Smooth muscle cell (in vitro differentiated cells): ENCODE measurements around the gene HTRA2. TPM values are rescaled to one million over a fixed set of nuclear protein-coding genes. Genes with fewer than 3 reads are reported as not detected.

Experiments used
- DNase-seq: peaks from one replicate; lab custom pipeline; 2025; ENCODE audit not compliant: unreplicated experiment; lab: John Stamatoyannopoulos, UW
- H2AFZ ChIP-seq: fragments of 200-600 bp; sonication (generic); 2 replicates; pipeline ENCODE4 v1.6.0; 2016; ENCODE audit warnings: antibody characterized with exemption, low read depth, mild to moderate bottlenecking
- H3F3A ChIP-seq: fragments of 200-600 bp; sonication (generic); 2 replicates; pipeline ENCODE4 v1.6.0; 2017; ENCODE audit warnings: antibody characterized with exemption, low read depth
- H3K27ac ChIP-seq: fragments of 200-600 bp; sonication (generic); 2 replicates; pipeline ENCODE4 v1.5.1; 2016; ENCODE audit warnings: low read depth, mild to moderate bottlenecking
- H3K27me3 ChIP-seq: fragments of 200-600 bp; sonication (generic); 2 replicates; pipeline ENCODE4 v1.6.1; 2016; ENCODE audit warnings: low read depth, mild to moderate bottlenecking
- H3K36me3 ChIP-seq: fragments of 200-600 bp; sonication (generic); 2 replicates; pipeline ENCODE4 v1.5.1; 2016; ENCODE audit warnings: low read depth
- H3K4me1 ChIP-seq: fragments of 200-600 bp; sonication (generic); 2 replicates; pipeline ENCODE4 v1.5.1; 2016; ENCODE audit warnings: low read depth
- H3K4me2 ChIP-seq: fragments of 200-600 bp; sonication (generic); 2 replicates; pipeline ENCODE4 v1.6.0; 2016; ENCODE audit warnings: mild to moderate bottlenecking
- H3K4me3 ChIP-seq: fragments of 200-600 bp; sonication (generic); 2 replicates; pipeline ENCODE4 v1.5.1; 2016; ENCODE audit warnings: mild to moderate bottlenecking
- H3K79me2 ChIP-seq: fragments of 200-600 bp; sonication (generic); 2 replicates; pipeline ENCODE4 v1.6.0; 2016; ENCODE audit warnings: low read depth, mild to moderate bottlenecking
- H3K9ac ChIP-seq: fragments of 200-600 bp; sonication (generic); 2 replicates; pipeline ENCODE4 v1.6.0; 2016; ENCODE audit warnings: low read depth
- H3K9me3 ChIP-seq: fragments of 200-600 bp; sonication (generic); replicated peaks from 2 replicates; pipeline ENCODE4 v1.5.1; 2016; ENCODE audit warnings: low read depth
- H4K20me1 ChIP-seq: fragments of 200-600 bp; sonication (generic); 2 replicates; pipeline ENCODE4 v1.6.0; 2016; ENCODE audit warnings: low read depth
- WGBS: methylation state at CpG from one replicate; pipeline ENCODE4 v1.1.7; 2016; ENCODE audit warnings: low lambda C conversion rate; 5-methylcytosine and 5-hydroxymethylcytosine counted together
- polyA plus RNA-seq: library from polyadenylated mRNA; unstranded; fragments of >200 nt; fragmentation: Nextera tagmentation; extraction: Ambion mirVana; gene quantifications from 2 replicates; pipeline ENCODE4 v1.2.1, GENCODE V29; 2016
- total RNA-seq: library from RNA; depleted of rRNA; stranded (reverse); fragments of >200 nt; gene quantifications from 2 replicates; pipeline ENCODE4 v1.2.3, GENCODE V29; 2014
- TF ChIP-seq, protein P1 (sequence below): fragments of 200-600 bp; sonication (generic); IDR thresholded peaks from 2 replicates; pipeline ENCODE4 v1.5.1; 2017; ENCODE audit warnings: borderline replicate concordance, mild to moderate bottlenecking, antibody characterized with exemption; ENCODE audit not compliant: insufficient read depth, poor library complexity, severe bottlenecking

Gene HTRA2
- total and polyA plus RNA-seq, 2 experiments from 2014 or later: 19.1 to 30.4 TPM

GRCh38 chr2:74502720-74503505, 26.8 kb upstream of the HTRA2 start:
- Histone ChIP-seq H3K79me2 (peaks cover 22% of the 10 kb centered on the region), H3K9ac (peak overlapping the region; percentile 36)

DNA sequence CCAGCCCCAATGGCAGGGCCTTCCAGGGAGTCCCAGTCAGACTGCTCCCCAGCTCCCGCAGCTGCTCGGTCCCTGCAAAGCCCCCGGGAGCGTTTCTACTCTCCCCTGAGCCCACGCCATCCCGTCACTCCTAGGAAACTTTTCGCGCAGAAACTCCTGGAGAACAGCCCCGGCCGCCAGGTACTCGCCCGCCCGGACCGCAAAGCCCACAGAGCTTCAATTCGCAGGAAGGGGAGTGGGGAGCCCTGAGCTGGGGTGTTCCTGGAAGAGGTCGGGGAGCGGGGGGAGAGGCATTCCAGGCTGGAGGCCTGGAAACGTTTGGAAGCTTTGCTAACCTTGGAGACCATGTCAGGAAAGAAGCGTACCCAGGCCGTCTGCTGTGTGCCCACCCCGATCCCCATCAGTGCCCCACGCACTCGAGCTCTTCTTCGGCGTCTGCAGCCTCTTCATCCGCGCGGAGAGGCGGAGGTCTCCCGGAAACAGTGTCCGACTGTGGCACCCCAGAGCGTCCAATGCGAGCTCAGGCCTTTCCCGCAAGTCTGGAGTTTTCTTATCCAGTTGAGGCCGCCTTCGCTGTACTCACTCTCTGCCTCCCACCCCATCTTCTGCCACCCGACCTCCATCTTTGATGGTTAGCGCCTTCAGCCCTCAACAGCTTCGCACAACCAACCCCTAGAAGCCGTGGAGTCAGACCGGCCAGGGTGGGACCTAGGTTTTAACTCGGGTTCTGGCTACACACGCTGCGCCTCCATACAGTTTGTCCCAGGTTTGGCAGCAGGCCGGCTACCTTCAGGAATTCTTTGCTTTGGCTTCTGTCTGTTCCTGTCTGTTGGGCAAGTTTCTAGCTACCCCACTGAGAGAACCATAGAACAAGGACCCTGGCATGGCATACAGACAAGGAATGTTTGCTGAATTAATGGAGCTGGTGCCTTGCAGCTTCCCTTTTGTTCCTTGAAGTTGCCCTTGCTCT, 25.9 kb upstream of the HTRA2 start:
- DNase-seq: no peak
- H3K27ac ChIP-seq: peak overlapping the region; percentile 47
- H3F3A ChIP-seq: peaks cover 5% of the 10 kb centered on the region
- peak overlapping the region; percentile 36 for H3K9ac ChIP-seq
- peaks cover 28% of the 10 kb centered on the region for H3K27me3 ChIP-seq
- TF ChIP-seq, protein P1, sequence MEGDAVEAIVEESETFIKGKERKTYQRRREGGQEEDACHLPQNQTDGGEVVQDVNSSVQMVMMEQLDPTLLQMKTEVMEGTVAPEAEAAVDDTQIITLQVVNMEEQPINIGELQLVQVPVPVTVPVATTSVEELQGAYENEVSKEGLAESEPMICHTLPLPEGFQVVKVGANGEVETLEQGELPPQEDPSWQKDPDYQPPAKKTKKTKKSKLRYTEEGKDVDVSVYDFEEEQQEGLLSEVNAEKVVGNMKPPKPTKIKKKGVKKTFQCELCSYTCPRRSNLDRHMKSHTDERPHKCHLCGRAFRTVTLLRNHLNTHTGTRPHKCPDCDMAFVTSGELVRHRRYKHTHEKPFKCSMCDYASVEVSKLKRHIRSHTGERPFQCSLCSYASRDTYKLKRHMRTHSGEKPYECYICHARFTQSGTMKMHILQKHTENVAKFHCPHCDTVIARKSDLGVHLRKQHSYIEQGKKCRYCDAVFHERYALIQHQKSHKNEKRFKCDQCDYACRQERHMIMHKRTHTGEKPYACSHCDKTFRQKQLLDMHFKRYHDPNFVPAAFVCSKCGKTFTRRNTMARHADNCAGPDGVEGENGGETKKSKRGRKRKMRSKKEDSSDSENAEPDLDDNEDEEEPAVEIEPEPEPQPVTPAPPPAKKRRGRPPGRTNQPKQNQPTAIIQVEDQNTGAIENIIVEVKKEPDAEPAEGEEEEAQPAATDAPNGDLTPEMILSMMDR: no peak
- peaks cover 4% of the 10 kb centered on the region for H4K20me1 ChIP-seq
- peaks cover 29% of the 10 kb centered on the region for H3K4me1 ChIP-seq
- H2AFZ ChIP-seq: no peak overlapping the region
- peak overlapping the region; percentile 61 for H3K4me3 ChIP-seq
- no peaks in the 10 kb centered on the region for H3K9me3 ChIP-seq
- WGBS: 44% methylated on average over 45 of the region's 45 CpGs
- H3K36me3 ChIP-seq: no peaks in the 10 kb centered on the region
- peaks cover 22% of the 10 kb centered on the region for H3K79me2 ChIP-seq
- peak overlapping the region; percentile 94 for H3K4me2 ChIP-seq

More at GRCh38 chr2:74502720-74503505, 26.8 kb upstream of the HTRA2 start:
- no peaks in the 10 kb centered on the region for H3K9me3 ChIP-seq
- peak overlapping the region; percentile 61 for H3K4me3 ChIP-seq
- H3F3A ChIP-seq: peaks cover 5% of the 10 kb centered on the region
- DNase-seq: peak; percentile 43
- H4K20me1 ChIP-seq: peaks cover 4% of the 10 kb centered on the region
- H3K27ac ChIP-seq: peak overlapping the region; percentile 47
- peak overlapping the region; percentile 82 for H2AFZ ChIP-seq
- H3K36me3 ChIP-seq: no peaks in the 10 kb centered on the region
- TF ChIP-seq, protein P1: no peak
- peaks cover 34% of the 10 kb centered on the region for H3K4me1 ChIP-seq
- H3K4me2 ChIP-seq: peak overlapping the region; percentile 94
- peaks cover 37% of the 10 kb centered on the region for H3K27me3 ChIP-seq
- 2% methylated on average over 65 of the region's 67 CpGs for WGBS

GRCh38 chr2:74504591-74504990, 25.1 kb upstream of the HTRA2 start:
- WGBS: 94% methylated on average over 3 of the region's 3 CpGs
- Histone ChIP-seq H3K4me1 (peaks cover 21% of the 10 kb centered on the region), H2AFZ (no peak overlapping the region), H3K9ac (no peak overlapping the region), H3K79me2 (peaks cover 22% of the 10 kb centered on the region), H3K4me3 (peak overlapping the region; percentile 61), H3K27me3 (peaks cover 21% of the 10 kb centered on the region), H3F3A (peaks cover 10% of the 10 kb centered on the region), H3K36me3 (no peaks in the 10 kb centered on the region), H3K9me3 (no peaks in the 10 kb centered on the region), H3K27ac (peak overlapping the region; percentile 47), H3K4me2 (peak overlapping the region; percentile 94), H4K20me1 (peaks cover 4% of the 10 kb centered on the region)
- TF ChIP-seq, protein P1: no peak
- no peak for DNase-seq
